Mucosa of rectum (tissue), 2 donors: ENCODE results near the gene ZFHX3.

Experiments
- H3K27ac ChIP-seq, 2 donors: one replicate each; pipeline ENCODE4 v1.7.0; 2013; ENCODE audit warnings: inconsistent platforms in 2 of 2, low read depth in 2 of 2, low read length in 2 of 2
- H3K27me3 ChIP-seq, 2 donors: one replicate each; pipeline ENCODE4 v1.7.0; 2013; ENCODE audit warnings: low read length in 2 of 2; ENCODE audit not compliant: control insufficient read depth in 2 of 2, insufficient read depth in 2 of 2
- H3K36me3 ChIP-seq, 2 donors: one replicate each; pipeline ENCODE4 v1.7.0; 2013; ENCODE audit warnings: low read length in 2 of 2; ENCODE audit not compliant: control insufficient read depth in 2 of 2, insufficient read depth in 2 of 2
- H3K4me1 ChIP-seq, 2 donors: one replicate each; pipeline ENCODE4 v1.7.0; 2013; ENCODE audit warnings: low read length in 2 of 2, mild to moderate bottlenecking in 1 of 2; ENCODE audit not compliant: control insufficient read depth in 2 of 2, insufficient read depth in 2 of 2
- H3K4me3 ChIP-seq, 2 donors: one replicate each; pipeline ENCODE4 v1.7.0; 2013; ENCODE audit warnings: low read length in 2 of 2
- H3K9ac ChIP-seq, 2 donors: one replicate each; pipeline ENCODE4 v1.7.0; 2013; ENCODE audit warnings: low read length in 2 of 2, low read depth in 1 of 2, mild to moderate bottlenecking in 1 of 2
- H3K9me3 ChIP-seq, 2 donors: one replicate each; pipeline ENCODE4 v1.7.0; 2013; ENCODE audit warnings: low read length in 2 of 2; ENCODE audit not compliant: control insufficient read depth in 2 of 2
- donor health status: healthy.
- donor health status: Normal muscosa, but diverticular disease.

ZFHX3 gene

GRCh38 chr16:72935896-72936295, 112.0 kb downstream of the ZFHX3 start:
- Histone ChIP-seq H3K27ac (no peak overlapping the region), H3K27me3 (no peaks in the 10 kb centered on the region), H3K4me3 (no peak overlapping the region), H3K4me1 (peaks cover 3 to 12% of the 10 kb centered on the region in 2 donors), H3K9ac (no peak overlapping the region), H3K9me3 (no peaks in the 10 kb centered on the region), H3K36me3 (no peaks in the 10 kb centered on the region)

- no peak overlapping the region for H3K9ac ChIP-seq
- no peak overlapping the region for H3K4me3 ChIP-seq
- H3K9me3 ChIP-seq: no peaks in the 10 kb centered on the region
- no peaks in the 10 kb centered on the region for H3K36me3 ChIP-seq
- H3K27me3 ChIP-seq: no peaks in the 10 kb centered on the region
- no peak overlapping the region for H3K27ac ChIP-seq
- peaks cover 3 to 14% of the 10 kb centered on the region in 2 donors for H3K4me1 ChIP-seq
Measured at GRCh38 chr16:72934636-72935403, 113.1 kb downstream of the ZFHX3 start.

DNA sequence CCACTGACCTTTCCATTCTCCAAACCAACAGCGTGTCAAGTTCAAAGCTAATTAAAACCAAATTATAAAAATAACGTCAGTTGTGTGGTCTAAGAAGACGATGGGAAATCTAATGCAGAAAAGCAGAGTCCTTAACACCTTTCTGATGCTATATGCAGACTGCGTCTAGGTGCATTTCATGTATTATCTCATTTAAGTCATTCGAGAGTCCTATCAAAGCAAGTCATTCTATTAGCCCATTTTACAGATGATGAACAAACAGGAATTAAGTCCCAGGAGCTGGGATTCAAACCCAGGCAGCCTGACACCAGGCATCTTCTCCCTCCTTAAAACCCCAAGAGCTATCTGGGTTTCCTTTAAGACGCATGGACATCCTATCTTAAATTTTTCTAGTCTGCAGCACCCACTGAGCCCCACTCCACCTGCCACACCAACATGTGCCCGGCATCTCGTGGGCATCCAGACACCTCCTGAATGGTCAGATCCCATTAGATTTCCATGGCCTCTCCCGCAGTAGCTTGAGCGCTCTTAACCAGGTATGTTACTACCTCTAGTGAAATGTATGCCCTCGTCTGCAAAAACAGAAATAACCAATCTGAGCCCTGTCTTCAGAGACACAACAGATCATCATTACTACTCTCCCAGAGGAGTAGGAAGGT, 115.1 kb downstream of the ZFHX3 start:
- Histone ChIP-seq H3K4me1 (peaks cover 0 to 7% of the 10 kb centered on the region in 2 donors), H3K27me3 (no peaks in the 10 kb centered on the region), H3K9me3 (no peaks in the 10 kb centered on the region), H3K4me3 (no peak overlapping the region), H3K36me3 (no peaks in the 10 kb centered on the region), H3K9ac (no peak overlapping the region), H3K27ac (peak overlapping the region in 1 of 2 donors; percentile 26)

DNA sequence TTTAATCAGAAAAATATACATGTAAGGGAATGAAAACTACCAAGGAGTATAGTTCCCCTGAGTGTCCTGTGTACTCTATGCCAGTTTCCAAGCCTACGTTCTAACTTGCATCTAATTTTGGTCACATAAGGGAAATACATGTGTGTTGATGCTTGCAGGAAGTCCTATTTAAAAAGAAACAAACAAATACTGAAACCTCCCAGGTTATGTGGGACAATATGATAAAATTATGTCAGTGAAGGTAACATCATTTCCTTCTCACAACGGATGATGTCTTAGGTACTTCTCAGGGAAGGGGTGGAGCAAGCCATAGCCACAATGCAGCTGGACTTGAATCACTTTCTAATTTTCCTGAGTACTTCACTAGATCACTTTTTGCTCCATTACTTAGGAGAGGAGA, 115.9 kb downstream of the ZFHX3 start:
- peaks cover 0 to 6% of the 10 kb centered on the region in 2 donors for H3K4me1 ChIP-seq
- no peaks in the 10 kb centered on the region for H3K36me3 ChIP-seq
- no peaks in the 10 kb centered on the region for H3K9me3 ChIP-seq
- H3K4me3 ChIP-seq: no peak overlapping the region
- no peaks in the 10 kb centered on the region for H3K27me3 ChIP-seq
- H3K9ac ChIP-seq: no peak overlapping the region
- H3K27ac ChIP-seq: peak overlapping the region; percentile 2 to 26

GRCh38 chr16:72930396-72930795, 117.5 kb downstream of the ZFHX3 start:
- Histone ChIP-seq H3K36me3 (no peaks in the 10 kb centered on the region), H3K27me3 (no peaks in the 10 kb centered on the region), H3K9ac (no peak overlapping the region), H3K4me1 (peaks cover 0 to 6% of the 10 kb centered on the region in 2 donors), H3K27ac (no peak overlapping the region), H3K4me3 (no peak overlapping the region), H3K9me3 (no peaks in the 10 kb centered on the region)

DNA sequence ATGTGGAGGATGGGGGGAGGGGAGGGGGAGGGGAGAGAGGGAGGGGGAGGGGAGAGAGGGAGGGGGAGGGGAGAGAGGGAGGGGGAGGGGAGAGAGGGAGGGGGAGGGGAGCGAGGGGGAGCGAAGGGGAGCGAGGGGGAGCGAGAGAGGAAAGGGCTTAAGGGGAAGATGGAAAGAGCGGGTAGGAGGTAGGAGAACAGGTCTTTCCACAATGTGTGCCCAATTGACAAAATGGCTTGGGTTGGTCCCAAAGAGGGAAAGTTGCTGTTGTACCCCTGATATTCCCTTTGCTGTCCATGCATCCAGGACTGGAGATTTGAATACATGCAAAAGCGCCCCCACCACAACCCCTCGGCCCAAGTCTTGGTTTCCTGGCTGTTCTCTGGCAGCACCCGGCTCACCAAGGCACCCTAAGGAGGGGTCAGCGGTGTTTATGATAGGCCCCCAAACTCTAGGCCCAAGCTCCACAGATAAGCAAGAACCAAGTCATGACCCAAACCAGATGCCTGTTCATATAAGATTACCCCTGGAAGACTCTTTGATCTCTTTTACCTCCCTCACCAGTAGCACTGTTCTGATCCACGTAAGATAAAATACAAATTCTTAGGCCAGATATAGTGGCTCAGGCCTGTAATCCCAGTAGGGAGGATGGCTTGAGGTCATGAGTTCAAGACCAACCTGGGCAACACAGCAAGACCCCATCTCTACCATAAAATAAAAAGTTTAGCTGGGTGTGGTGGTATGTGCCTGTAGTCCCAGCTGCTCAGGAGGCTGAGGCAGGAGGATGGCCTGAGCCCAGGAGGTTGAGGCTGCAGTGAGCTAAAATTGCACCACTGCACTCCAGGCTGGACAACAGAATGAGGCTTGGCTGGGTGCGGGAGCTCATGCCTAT, 119.6 kb downstream of the ZFHX3 start:
- H3K4me3 ChIP-seq: no peak overlapping the region

GRCh38 chr16:72927199-72928089, 120.5 kb downstream of the ZFHX3 start:
- no peak overlapping the region for H3K9ac ChIP-seq
- no peaks in the 10 kb centered on the region for H3K27me3 ChIP-seq
- no peaks in the 10 kb centered on the region for H3K9me3 ChIP-seq
- no peaks in the 10 kb centered on the region for H3K36me3 ChIP-seq
- no peak overlapping the region for H3K4me3 ChIP-seq
- H3K4me1 ChIP-seq: peaks cover 0 to 6% of the 10 kb centered on the region in 2 donors
- no peak overlapping the region for H3K27ac ChIP-seq

More for the DNA sequence above, 119.6 kb downstream of the ZFHX3 start:
- H3K9me3 ChIP-seq: no peaks in the 10 kb centered on the region
- no peak overlapping the region for H3K9ac ChIP-seq
- H3K27ac ChIP-seq: no peak overlapping the region
- H3K36me3 ChIP-seq: no peaks in the 10 kb centered on the region
- H3K27me3 ChIP-seq: no peaks in the 10 kb centered on the region
- H3K4me1 ChIP-seq: peaks cover 0 to 6% of the 10 kb centered on the region in 2 donors

- H3K9me3 ChIP-seq: no peaks in the 10 kb centered on the region
- no peaks in the 10 kb centered on the region for H3K27me3 ChIP-seq
- H3K4me3 ChIP-seq: no peak overlapping the region
- no peaks in the 10 kb centered on the region for H3K36me3 ChIP-seq
- H3K27ac ChIP-seq: no peak overlapping the region
- peaks cover 0 to 6% of the 10 kb centered on the region in 2 donors for H3K4me1 ChIP-seq
- no peak overlapping the region for H3K9ac ChIP-seq
Measured at GRCh38 chr16:72926177-72927070, 121.5 kb downstream of the ZFHX3 start.

DNA sequence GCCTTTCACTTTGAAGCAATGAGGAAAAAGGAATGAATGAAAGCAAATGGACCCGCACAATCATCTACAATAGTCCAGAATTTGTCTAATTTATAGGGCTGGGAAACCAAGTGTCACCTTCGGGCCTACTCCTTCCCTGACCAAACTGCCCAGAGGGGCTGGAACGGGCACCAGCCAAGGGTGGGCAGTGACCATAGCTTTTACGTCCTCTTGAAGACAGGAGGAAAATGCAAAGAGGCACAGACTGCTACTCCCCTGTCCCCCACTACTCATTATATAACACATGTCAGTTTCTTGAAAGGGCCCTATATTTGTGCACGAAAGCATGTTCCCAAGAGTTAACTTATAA, 122.3 kb downstream of the ZFHX3 start:
- Histone ChIP-seq H3K27ac (no peak overlapping the region), H3K36me3 (no peaks in the 10 kb centered on the region), H3K4me1 (no peaks in the 10 kb centered on the region), H3K9ac (no peak overlapping the region), H3K27me3 (no peaks in the 10 kb centered on the region), H3K9me3 (no peaks in the 10 kb centered on the region), H3K4me3 (no peak overlapping the region)
